SK-N-SH (cell line): Measurements from ENCODE around the gene RHAG.

Source experiments
- CTCF ChIP-seq: fragments of 200-600 bp; sonication (generic); IDR thresholded peaks from 2 replicates; pipeline ENCODE4 v1.6.1; 2017; ENCODE audit warnings: antibody characterized with exemption, mild to moderate bottlenecking, moderate library complexity
- ELF1 ChIP-seq: IDR thresholded peaks from 2 replicates; pipeline ENCODE4 v1.4.0; 2012
- EP300 ChIP-seq, 2 experiments: IDR thresholded peaks; 2 replicates each; pipeline versions ENCODE4 v1.4.0 to v1.6.1; 2012; ENCODE audit warnings: borderline replicate concordance in 1 of 2, low read depth in 1 of 2, low read length in 1 of 2
- EZH2phosphoT487 ChIP-seq: fragments of 200-600 bp; sonication (generic); IDR thresholded peaks from 2 replicates; pipeline ENCODE4 v1.6.1; 2017; ENCODE audit warnings: low read depth, mixed run types, mild to moderate bottlenecking, antibody characterized with exemption, moderate library complexity, borderline replicate concordance
- IRF3 ChIP-seq: fragments of 150-350 bp; IDR thresholded peaks from 2 replicates; pipeline ENCODE4 v1.6.1; 2016; ENCODE audit warnings: mild to moderate bottlenecking, low read depth, low read length
- MAX ChIP-seq: IDR thresholded peaks from 2 replicates; pipeline ENCODE4 v1.4.0; 2012; ENCODE audit warnings: low read depth
- MXI1 ChIP-seq: IDR thresholded peaks from 2 replicates; pipeline ENCODE4 v1.6.1; 2012; ENCODE audit warnings: mild to moderate bottlenecking, low read depth, low read length, improper control_type of control experiment
- POLR2AphosphoS5 ChIP-seq: IDR thresholded peaks from 2 replicates; pipeline ENCODE4 v1.6.1; 2012; ENCODE audit warnings: low read depth, low read length
- RCOR1 ChIP-seq: fragments of 150-350 bp; IDR thresholded peaks from 2 replicates; pipeline ENCODE4 v1.6.1; 2017; ENCODE audit warnings: antibody characterized with exemption, low read length
- TAF1 ChIP-seq: IDR thresholded peaks from 2 replicates; pipeline ENCODE4 v1.6.1; 2012; ENCODE audit warnings: low read depth, mild to moderate bottlenecking, low read length, moderate library complexity, borderline replicate concordance

- no peak for TF ChIP-seq CTCF
- no peak for TF ChIP-seq EP300 (IDR thresholded peaks at IDR 0.05; ENCODE audit: borderline replicate concordance in 1 of 2, low read depth in 1 of 2, low read length in 1 of 2)
- TF ChIP-seq MAX: no peak
- no peak for TF ChIP-seq IRF3
- TF ChIP-seq EZH2phosphoT487: no peak
- no peak for TF ChIP-seq MXI1
- no peak for TF ChIP-seq RCOR1
- TF ChIP-seq TAF1: no peak
- TF ChIP-seq POLR2AphosphoS5: no peak
- no peak for TF ChIP-seq ELF1
These were observed 26.2 kb upstream of the RHAG start for GRCh38 chr6:49662892-49663261.
